NCI-H69 (cell line): ENCODE measurements around the gene HES1.

Source experiments
- DNase-seq: peaks from one replicate; lab custom pipeline; 2025; lab: John Stamatoyannopoulos, UW

Gene HES1

GRCh38 chr3:194167480-194168282 lies 31.7 kb downstream of the HES1 start:
- DNase-seq: no peak

- peak; percentile 55 for DNase-seq
Measured at GRCh38 chr3:194168994-194169393, 33.0 kb downstream of the HES1 start.

GRCh38 chr3:194169595-194169994 lies 33.6 kb downstream of the HES1 start:
- DNase-seq: no peak

- DNase-seq: no peak
Measured at GRCh38 chr3:194170793-194171192, 34.8 kb downstream of the HES1 start.

GRCh38 chr3:194174406-194174805 lies 38.5 kb downstream of the HES1 start:
- no peak for DNase-seq

GRCh38 chr3:194174980-194175379 lies 39.0 kb downstream of the HES1 start:
- no peak for DNase-seq

GRCh38 chr3:194176274-194176991 lies 40.5 kb downstream of the HES1 start:
- peak; percentile 23 for DNase-seq

GRCh38 chr3:194177141-194177540 lies 41.2 kb downstream of the HES1 start:
- peak; percentile 33 for DNase-seq

- DNase-seq: no peak
Measured at GRCh38 chr3:194178128-194178527, 42.2 kb downstream of the HES1 start.

GRCh38 chr3:194178669-194179068 lies 42.7 kb downstream of the HES1 start:
- peak; percentile 18 for DNase-seq

- DNase-seq: no peak
Measured at GRCh38 chr3:194180570-194180969, 44.6 kb downstream of the HES1 start.

- DNase-seq: no peak
Measured at GRCh38 chr3:194181612-194182529, 45.9 kb downstream of the HES1 start.

GRCh38 chr3:194183271-194183670 lies 47.3 kb downstream of the HES1 start:
- no peak for DNase-seq

- peak; percentile 99 for DNase-seq
Measured at GRCh38 chr3:194184265-194184751, 48.4 kb downstream of the HES1 start.

- no peak for DNase-seq
Measured at GRCh38 chr3:194184801-194185200, 48.9 kb downstream of the HES1 start.

- DNase-seq: peak; percentile 89
Measured at GRCh38 chr3:194185221-194185620, 49.3 kb downstream of the HES1 start.

- peak; percentile 59 for DNase-seq
Measured at GRCh38 chr3:194187233-194187944, 51.4 kb downstream of the HES1 start.
